Activated T-helper 1 cell treated with anti-CD3 and anti-CD28 coated beads, Interleukin-2, amount 50 U/mL, for 16 hours (primary cell): ENCODE results near the gene RYR3.

ENCODE experiments used
- DNase-seq, 2 donors: peaks; one replicate each; pipeline ENCODE4 v3.0.0-alpha.2; 2020; ENCODE audit warnings: low read depth in 1 of 2, low spot score in 1 of 2

Gene RYR3

GRCh38 chr15:33864360-33865075, 553.8 kb downstream of the RYR3 start:
- DNase-seq, result no peak

GRCh38 chr15:33865416-33865815, 554.6 kb downstream of the RYR3 start:
- no peak for DNase-seq

DNA sequence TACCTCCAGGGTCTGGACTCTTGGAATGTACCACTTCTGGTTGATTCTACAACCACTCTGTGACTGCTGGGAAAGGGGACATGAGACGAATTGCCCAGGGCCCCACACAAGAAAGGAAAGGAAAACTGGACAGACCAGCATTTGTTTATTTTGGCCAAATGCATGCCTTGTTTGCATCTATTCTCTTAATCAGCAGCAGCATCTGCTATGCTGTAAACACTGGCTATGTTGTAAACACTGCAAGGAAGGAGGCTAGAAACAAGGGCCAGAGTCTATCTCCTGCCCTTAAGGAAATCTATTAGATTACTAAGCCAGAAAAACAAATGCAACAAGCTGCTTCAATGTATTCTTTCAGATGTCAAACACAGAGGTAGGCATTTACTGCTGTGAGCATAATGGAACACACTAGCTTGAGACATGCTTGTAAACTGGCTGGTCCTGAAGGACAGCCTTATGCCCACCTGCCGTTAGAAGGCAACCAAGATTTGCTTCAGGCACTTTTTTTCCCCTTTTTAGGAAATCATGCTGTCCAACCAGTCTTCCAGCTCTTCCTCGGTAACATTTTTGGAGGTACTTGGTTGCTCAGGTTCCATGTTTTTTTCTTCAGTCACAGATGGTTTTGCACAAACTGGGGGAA, 555.5 kb downstream of the RYR3 start:
- DNase-seq, result no peak

DNA sequence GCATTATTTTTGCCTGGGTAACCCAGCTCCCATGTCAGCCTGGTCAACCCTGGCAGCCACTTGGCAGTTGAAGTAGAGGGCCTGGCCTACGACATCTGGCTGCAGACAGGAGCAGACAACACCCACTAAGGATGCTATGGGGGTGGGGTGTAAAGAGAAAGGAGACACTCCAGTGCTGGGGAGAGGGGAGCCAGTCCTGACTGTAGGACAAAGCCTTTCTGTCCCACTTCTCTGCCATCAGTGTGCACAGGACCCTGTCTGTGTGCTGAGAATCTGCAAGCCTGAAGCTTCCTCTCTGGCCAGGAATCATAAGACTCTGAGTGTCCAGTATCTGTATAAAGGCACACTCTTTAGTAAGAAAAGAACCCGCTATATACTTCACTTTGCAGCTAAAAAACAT, 561.2 kb downstream of the RYR3 start:
- no peak for DNase-seq

GRCh38 chr15:33872416-33873106, 561.8 kb downstream of the RYR3 start:
- no peak for DNase-seq

GRCh38 chr15:33874156-33874555, 563.4 kb downstream of the RYR3 start:
- no peak for DNase-seq

DNA sequence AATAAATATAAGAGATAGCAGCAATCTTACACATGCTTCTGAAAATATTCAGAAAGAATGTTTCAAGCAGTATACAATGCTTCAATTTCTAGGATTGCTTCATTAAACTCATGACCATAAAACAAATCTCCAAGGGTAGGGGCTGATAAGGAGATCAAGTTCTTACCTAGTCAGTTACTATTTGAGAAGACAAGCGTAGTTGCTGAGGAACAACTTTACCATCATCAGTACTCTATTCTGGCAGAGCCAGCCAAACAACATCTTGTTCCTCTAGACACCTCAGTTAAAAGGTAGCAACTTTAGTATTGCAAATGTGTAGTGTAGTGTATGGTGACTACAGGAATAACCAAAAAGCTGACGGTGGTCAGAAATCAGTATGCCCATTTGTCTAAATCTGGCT, 572.2 kb downstream of the RYR3 start:
- DNase-seq, result no peak

DNA sequence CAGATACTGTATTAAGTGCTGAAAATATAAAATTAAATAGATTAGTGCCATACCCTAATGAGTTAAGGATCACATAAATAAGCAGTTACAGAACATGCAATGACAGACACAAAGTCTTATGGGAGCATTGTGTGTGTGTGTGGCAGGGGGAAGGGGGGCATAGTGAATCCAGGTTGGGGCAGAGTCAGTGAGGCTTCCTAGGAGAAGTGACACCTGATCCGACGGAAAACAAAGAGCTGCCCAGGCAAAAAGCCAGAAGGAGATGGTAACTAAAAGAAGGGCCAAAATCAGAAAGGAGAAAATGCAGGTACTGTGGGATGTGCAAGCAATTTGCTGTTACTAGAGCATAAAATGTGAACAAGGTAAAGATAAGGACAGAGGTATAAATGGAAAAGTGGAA, 577.4 kb downstream of the RYR3 start:
- no peak for DNase-seq

- DNase-seq, result no peak
Measured at GRCh38 chr15:33894193-33894592, 583.4 kb downstream of the RYR3 start.

DNA sequence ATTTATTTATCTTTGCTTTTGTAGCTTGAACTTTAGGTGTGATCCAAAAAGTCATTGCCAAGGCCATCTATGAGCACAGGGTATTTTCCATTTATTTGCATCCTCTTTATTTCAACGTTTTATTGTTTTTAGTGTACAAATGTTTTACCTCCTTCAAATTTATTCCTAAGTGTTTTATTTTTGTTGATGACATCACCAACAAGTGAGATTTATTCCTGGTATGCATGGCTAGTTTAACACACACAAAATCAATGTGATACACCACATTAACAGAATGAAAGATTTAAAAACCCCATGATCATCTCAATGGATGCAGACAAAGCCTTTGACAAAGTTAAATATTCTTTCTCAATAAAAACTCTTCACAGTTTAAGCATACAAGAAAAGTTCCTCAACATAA, 591.3 kb downstream of the RYR3 start:
- DNase-seq, result no peak

- no peak for DNase-seq
Measured at GRCh38 chr15:33903661-33904060, 592.9 kb downstream of the RYR3 start.

DNA sequence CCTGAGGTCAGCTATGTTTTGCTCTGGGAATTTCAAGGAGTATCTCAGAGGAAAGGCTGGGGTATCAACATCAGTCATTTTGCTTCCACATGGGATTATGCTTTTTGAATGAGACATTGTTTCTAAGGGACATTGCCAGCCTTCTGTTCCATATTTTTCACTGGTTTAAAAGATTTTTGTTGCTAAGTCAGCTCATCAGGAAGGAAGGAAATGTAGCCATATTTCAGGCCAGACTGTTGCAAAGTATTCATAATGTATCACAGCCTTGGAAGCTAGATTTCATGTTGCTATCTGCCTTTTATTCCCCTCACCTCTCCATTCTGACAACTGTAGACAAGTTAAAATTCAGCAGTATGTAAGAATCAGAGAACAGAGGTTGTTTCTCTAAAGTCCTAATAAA, 596.6 kb downstream of the RYR3 start:
- DNase-seq, result no peak

DNA sequence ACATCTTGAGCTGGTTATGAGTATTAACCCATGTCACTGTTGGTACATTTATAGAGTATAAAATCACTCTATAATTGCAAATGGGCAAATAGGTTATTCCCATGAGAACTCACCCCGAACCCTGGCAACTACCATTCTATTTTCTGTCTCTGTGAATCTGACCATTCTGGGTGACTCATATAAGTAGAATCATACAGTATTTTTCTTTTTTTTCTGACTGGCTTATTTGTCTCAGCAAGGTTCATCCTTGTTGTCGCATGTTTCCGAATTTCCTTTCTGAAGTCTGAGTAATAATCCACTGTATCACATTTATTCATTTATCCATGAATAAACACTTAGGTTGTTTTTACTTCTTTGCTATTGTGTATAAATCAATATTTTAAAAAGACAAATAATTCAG, 597.6 kb downstream of the RYR3 start:
- DNase-seq, result no peak

DNA sequence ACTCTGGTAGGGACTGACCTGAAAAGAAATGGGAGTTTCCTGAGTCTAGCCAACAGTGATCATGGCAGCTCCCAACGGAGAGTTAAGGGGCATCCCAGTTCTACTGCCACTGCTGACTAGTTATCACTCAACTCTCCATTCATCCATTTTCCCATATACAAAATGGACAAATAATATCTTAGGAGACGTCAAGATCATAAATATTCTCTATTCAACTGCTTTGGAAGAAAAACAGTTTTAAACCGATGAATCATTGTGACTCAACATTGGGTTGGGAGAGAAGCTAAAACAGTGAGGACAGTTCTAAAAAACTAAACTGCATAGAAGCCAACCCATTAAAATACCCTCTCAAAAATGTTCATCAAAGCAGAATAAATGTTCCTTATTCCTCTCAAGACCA, 600.0 kb downstream of the RYR3 start:
- DNase-seq, result no peak

DNA sequence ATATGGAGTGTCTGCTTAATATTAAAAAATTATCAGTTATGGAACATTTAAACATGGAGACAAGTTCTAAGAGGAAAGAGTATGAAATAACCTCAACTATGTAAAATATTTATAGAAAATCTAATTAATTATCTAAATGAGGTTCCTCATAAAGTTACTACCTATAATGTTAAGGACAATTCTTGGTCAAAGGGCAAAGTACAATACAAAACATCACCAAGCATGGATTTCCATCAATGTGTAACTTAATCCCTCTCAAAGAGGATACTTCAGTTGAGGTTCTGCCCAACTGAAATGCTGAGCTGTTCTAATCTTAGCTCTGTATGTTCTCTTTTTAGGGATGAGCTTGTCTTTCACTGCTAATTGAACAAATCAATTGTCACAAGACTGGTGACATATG, 601.6 kb downstream of the RYR3 start:
- DNase-seq, result no peak

GRCh38 chr15:33913459-33913858, 602.7 kb downstream of the RYR3 start:
- DNase-seq, result no peak
